Measurements from ENCODE around the gene SSH3. TPM values are rescaled to one million over a fixed set of nuclear protein-coding genes. Genes with fewer than 3 reads are reported as not detected.
A peak's percentile ranks its signal among the peaks of the same experiment; 100 is the strongest.

Gene SSH3
- polyA plus RNA-seq, 1 of the 3 experiments (the other 2 are of a cell fraction), result 13.5 TPM

- CTCF ChIA-PET, result interaction anchor here (0.8 to 12.0 kb wide), 7 partner anchors 21 to 336 kb away, joined by 3 to 274 read pairs (median 3); partner anchors contain the start of gene GRK2
Observed at GRCh38 chr11:67312187-67313021, 9.1 kb downstream of the SSH3 start.

More at GRCh38 chr11:67312187-67313021, 9.1 kb downstream of the SSH3 start:
- Histone ChIP-seq H4K20me1 (ENCODE audit: insufficient read depth) (no peaks in the 10 kb centered on the region), H3K9me3 (no peaks in the 10 kb centered on the region), H3K4me3 (ENCODE audit: low read depth in 2 of 2, low read length in 1 of 2) (no peak overlapping the region), H3K36me3 (replicated peaks in 1 of 2; ENCODE audit: control insufficient read depth in 1 of 2, insufficient read depth in 2 of 2, low read length in 1 of 2) (peaks cover 0 to 5% of the 10 kb centered on the region in 2 experiments), H2AFZ (ENCODE audit: low read depth) (no peak overlapping the region), H3K27me3 (ENCODE audit: insufficient read depth) (no peaks in the 10 kb centered on the region), H3K79me2 (ENCODE audit: insufficient read depth) (no peaks in the 10 kb centered on the region), H3K27ac (ENCODE audit: low read depth in 2 of 2, low read length in 1 of 2) (peak overlapping the region in 1 of 2 experiments; percentile 83; a peak in 2 of 4 replicates), H3K4me2 (no peak overlapping the region), H3K9me2 (no peaks in the 10 kb centered on the region), H3K4me1 (ENCODE audit: control insufficient read depth in 1 of 2, insufficient read depth in 2 of 2, low read depth in 1 of 2, low read length in 1 of 2) (peaks cover 0 to 19% of the 10 kb centered on the region in 2 experiments; a peak in 1 of 4 replicates), H3F3A (replicated peaks; ENCODE audit: insufficient read depth) (peaks cover 22% of the 10 kb centered on the region), H3K9ac (no peak overlapping the region)
- TF ChIP-seq RAD21 (IDR thresholded peaks at IDR 0.05; ENCODE audit: low read length) (no peak), ZBTB33 (IDR thresholded peaks at IDR 0.05; ENCODE audit: borderline replicate concordance, low read depth) (no peak), EP300 (IDR thresholded peaks at IDR 0.05; ENCODE audit: borderline replicate concordance in 1 of 2, low read depth in 1 of 2, low read length in 1 of 2) (0 out of 4 replicates have a peak, but pooled peaks of 1 of the 2 experiments have one; percentile 29), CTCF (IDR thresholded peaks at IDR 0.05) (no peak), SMC3 (IDR thresholded peaks at IDR 0.05; ENCODE audit: low read depth, low read length) (no peak), RCOR1 (IDR thresholded peaks at IDR 0.05; ENCODE audit: low read length) (0 out of 2 replicates have a peak, but pooled peaks have one; percentile 42)
- DNase-seq, result peak; percentile 69
- 82% methylated on average over 18 of the region's 22 CpGs for WGBS (ENCODE audit: low lambda C conversion rate)
- POLR2A ChIA-PET, result no interaction called here
